ENCODE measurements around the gene SULT1E1. TPM values are rescaled to one million over a fixed set of nuclear protein-coding genes. Genes with fewer than 3 reads are reported as not detected.

The SULT1E1 gene
- total and polyA plus RNA-seq, 10 of the 15 experiments (the other 5 are each of a cell fraction or from before 2014, with no cell fraction given): not detected

DNA sequence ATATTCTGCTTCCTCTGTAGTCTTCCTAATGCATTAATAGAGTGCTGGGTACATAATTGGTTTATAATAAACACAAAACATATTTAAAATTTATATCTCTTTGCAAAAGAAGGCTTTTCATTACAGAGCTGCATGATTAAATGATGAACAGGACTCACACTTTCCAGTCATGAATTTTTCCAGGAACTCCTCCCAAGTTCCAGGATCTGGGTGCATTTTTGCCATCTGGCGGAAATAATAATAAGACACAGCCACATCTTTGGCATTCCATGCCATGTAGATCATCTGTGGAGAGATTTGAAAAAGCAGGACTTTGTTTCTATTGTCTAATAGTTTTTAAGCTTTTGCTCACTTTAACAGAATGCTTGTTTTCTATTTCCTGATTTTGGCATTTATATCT lies 59.3 kb downstream of the SULT1E1 start (continued):
- TF ChIP-seq, protein P1, sequence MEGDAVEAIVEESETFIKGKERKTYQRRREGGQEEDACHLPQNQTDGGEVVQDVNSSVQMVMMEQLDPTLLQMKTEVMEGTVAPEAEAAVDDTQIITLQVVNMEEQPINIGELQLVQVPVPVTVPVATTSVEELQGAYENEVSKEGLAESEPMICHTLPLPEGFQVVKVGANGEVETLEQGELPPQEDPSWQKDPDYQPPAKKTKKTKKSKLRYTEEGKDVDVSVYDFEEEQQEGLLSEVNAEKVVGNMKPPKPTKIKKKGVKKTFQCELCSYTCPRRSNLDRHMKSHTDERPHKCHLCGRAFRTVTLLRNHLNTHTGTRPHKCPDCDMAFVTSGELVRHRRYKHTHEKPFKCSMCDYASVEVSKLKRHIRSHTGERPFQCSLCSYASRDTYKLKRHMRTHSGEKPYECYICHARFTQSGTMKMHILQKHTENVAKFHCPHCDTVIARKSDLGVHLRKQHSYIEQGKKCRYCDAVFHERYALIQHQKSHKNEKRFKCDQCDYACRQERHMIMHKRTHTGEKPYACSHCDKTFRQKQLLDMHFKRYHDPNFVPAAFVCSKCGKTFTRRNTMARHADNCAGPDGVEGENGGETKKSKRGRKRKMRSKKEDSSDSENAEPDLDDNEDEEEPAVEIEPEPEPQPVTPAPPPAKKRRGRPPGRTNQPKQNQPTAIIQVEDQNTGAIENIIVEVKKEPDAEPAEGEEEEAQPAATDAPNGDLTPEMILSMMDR (IDR thresholded peaks at IDR 0.05 in 2 of 3, conservative IDR thresholded peaks at IDR 0.05 in 1 of 3; ENCODE audit: control insufficient read depth in 2 of 3, extremely low read depth in 1 of 3, insufficient read depth in 1 of 3, low read depth in 3 of 3, low read length in 3 of 3): no peak

DNA sequence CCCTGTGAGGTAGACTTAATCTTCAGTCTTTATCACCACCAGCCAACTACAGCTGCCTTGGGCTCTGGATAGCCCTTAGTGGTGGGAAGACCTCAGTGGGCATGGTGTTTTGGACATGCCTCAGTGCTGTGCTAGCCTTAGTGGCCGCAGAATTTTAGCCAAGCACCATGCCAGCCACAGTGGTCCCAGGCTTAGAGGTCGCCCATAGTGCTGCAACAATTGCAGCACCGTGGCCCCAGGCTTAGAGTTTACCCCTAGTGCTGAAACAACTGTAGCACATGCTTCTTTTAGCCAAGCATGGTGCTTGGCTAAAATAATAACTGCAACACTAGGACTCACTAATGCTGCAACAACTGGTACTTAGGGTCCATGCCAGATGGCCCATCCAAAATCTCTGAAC lies 60.6 kb downstream of the SULT1E1 start:
- TF ChIP-seq RBBP5 (conservative IDR thresholded peaks at IDR 0.05) (no peak), IRF4 (IDR thresholded peaks at IDR 0.05; ENCODE audit: low read depth, low read length) (no peak)
- FAIRE-seq (no peak), DNase-seq (ENCODE audit: low read depth, low spot score) (no peak), ATAC-seq (no peak)
- H3K9ac ChIP-seq (ENCODE audit: control insufficient read depth, insufficient read depth, low read length): no peak overlapping the region
- in situ Hi-C loops (cut with MboI): no loop called here
- no TSS peak for BruUV-seq (replicated peaks)
- no peaks in the 10 kb centered on the region for H3K4me1 ChIP-seq (ENCODE audit: control insufficient read depth, insufficient read depth, low read length)
- RAD21 ChIA-PET (ENCODE audit: unreplicated experiment): no interaction called here
- no peaks in the 10 kb centered on the region for H4K20me1 ChIP-seq (ENCODE audit: control insufficient read depth, insufficient read depth)
- H3K27ac ChIP-seq (ENCODE audit: control insufficient read depth, insufficient read depth): no peak overlapping the region
- H2AFZ ChIP-seq (ENCODE audit: control insufficient read depth, low read depth, low read length): no peak overlapping the region
- H3K36me3 ChIP-seq (ENCODE audit: control insufficient read depth in 2 of 2, insufficient read depth in 2 of 2, low read length in 1 of 2): no peaks in the 10 kb centered on the region
- POLR2A ChIA-PET: no interaction called here
- 8% methylated on average over 3 of the region's 3 CpGs for WGBS (ENCODE audit: insufficient coverage, insufficient replicate concordance, low lambda C conversion rate, missing lambda C conversion rate)
- SMC1A ChIA-PET (ENCODE audit: uncharacterized antibody, unreplicated experiment): no interaction called here
- H3K27me3 ChIP-seq (replicated peaks in 1 of 2; ENCODE audit: control insufficient read depth in 2 of 2, insufficient read depth in 2 of 2, low read length in 1 of 2): no peaks in the 10 kb centered on the region
- no peak overlapping the region for H3K4me2 ChIP-seq (ENCODE audit: control insufficient read depth, insufficient read depth)
- H3K4me3 ChIP-seq: no peak overlapping the region
- CTCF ChIA-PET: no interaction called here
- H3K9me3 ChIP-seq (replicated peaks; ENCODE audit: control insufficient read depth, insufficient read depth, low read length): no peaks in the 10 kb centered on the region
- intact Hi-C loops (cut with micrococcal nuclease; ENCODE audit: unreplicated experiment): no loop called here
- no peaks in the 10 kb centered on the region for H3K79me2 ChIP-seq (ENCODE audit: control insufficient read depth, insufficient read depth, low read length)

DNA sequence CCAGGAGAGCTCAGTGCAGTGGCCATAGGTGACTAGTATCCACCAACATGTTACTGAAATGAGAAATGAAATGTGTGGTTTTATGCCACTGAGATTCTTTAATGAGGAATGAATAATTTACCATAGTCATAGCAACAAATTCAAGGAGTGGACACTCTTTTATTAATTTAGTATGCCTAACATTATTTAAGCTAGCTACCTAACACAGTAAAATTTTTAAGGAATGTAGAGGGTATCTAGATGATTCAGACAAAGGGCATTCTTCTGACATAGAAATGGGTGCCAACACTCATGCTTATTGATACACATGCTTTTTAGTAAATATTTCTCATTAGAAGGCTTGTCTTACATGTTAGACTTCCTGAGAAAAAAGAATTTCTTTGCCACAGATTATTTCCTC lies 66.2 kb downstream of the SULT1E1 start:
- no peaks in the 10 kb centered on the region for H3K36me3 ChIP-seq (ENCODE audit: control insufficient read depth in 2 of 2, insufficient read depth in 2 of 2, low read length in 1 of 2)
- POLR2A ChIA-PET: no interaction called here
- RAD21 ChIA-PET (ENCODE audit: unreplicated experiment): no interaction called here
- H3K4me2 ChIP-seq (ENCODE audit: control insufficient read depth, insufficient read depth): no peak overlapping the region
- CTCF ChIA-PET: interaction anchor here (0.6 kb wide), 1 partner anchor 357 kb away, joined by 3 read pairs; no protein-coding TSS in a partner anchor
- no peak overlapping the region for H3K27ac ChIP-seq (ENCODE audit: control insufficient read depth, insufficient read depth)
- no peaks in the 10 kb centered on the region for H3K4me1 ChIP-seq (ENCODE audit: control insufficient read depth, insufficient read depth, low read length)
- intact Hi-C loops (cut with micrococcal nuclease; ENCODE audit: unreplicated experiment): no loop called here
- no TSS peak for BruUV-seq (replicated peaks)
- no peak overlapping the region for H3K4me3 ChIP-seq
- ATAC-seq: no peak
- SMC1A ChIA-PET (ENCODE audit: uncharacterized antibody, unreplicated experiment): no interaction called here
- no peak for FAIRE-seq
- H2AFZ ChIP-seq (ENCODE audit: control insufficient read depth, low read depth, low read length): no peak overlapping the region
- in situ Hi-C loops (cut with MboI): no loop called here
- no peak overlapping the region for H3K9ac ChIP-seq (ENCODE audit: control insufficient read depth, insufficient read depth, low read length)
- no peaks in the 10 kb centered on the region for H3K9me3 ChIP-seq (replicated peaks; ENCODE audit: control insufficient read depth, insufficient read depth, low read length)
- no peak for DNase-seq (ENCODE audit: low read depth, low spot score)
- H3K27me3 ChIP-seq (replicated peaks in 1 of 2; ENCODE audit: control insufficient read depth in 2 of 2, insufficient read depth in 2 of 2, low read length in 1 of 2): no peaks in the 10 kb centered on the region
- H4K20me1 ChIP-seq (ENCODE audit: control insufficient read depth, insufficient read depth): no peaks in the 10 kb centered on the region
- no peaks in the 10 kb centered on the region for H3K79me2 ChIP-seq (ENCODE audit: control insufficient read depth, insufficient read depth, low read length)
- TF ChIP-seq TCF3 (IDR thresholded peaks at IDR 0.05; ENCODE audit: borderline replicate concordance, insufficient read depth, low read depth, low read length) (no peak), CHD2 (IDR thresholded peaks at IDR 0.05; ENCODE audit: borderline replicate concordance, low read depth, low read length) (no peak), HDAC6 (IDR thresholded peaks at IDR 0.05; ENCODE audit: unreplicated experiment) (no peak), TCF12 (IDR thresholded peaks at IDR 0.05; ENCODE audit: low read depth, low read length) (no peak), POLR2A (IDR thresholded peaks at IDR 0.05; ENCODE audit: low read depth, low read length) (no peak), SIX5 (IDR thresholded peaks at IDR 0.05; ENCODE audit: low read depth, low read length, severe bottlenecking) (no peak), PAX8 (IDR thresholded peaks at IDR 0.05) (no peak), SIN3A (IDR thresholded peaks at IDR 0.05; ENCODE audit: low read depth, low read length) (no peak), MTA3 (IDR thresholded peaks at IDR 0.05; ENCODE audit: borderline replicate concordance, low read length) (no peak), MYC (IDR thresholded peaks at IDR 0.05; ENCODE audit: insufficient read depth, insufficient read length, insufficient replicate concordance, low read length, severe bottlenecking) (no peak)
- TF ChIP-seq, protein P2, sequence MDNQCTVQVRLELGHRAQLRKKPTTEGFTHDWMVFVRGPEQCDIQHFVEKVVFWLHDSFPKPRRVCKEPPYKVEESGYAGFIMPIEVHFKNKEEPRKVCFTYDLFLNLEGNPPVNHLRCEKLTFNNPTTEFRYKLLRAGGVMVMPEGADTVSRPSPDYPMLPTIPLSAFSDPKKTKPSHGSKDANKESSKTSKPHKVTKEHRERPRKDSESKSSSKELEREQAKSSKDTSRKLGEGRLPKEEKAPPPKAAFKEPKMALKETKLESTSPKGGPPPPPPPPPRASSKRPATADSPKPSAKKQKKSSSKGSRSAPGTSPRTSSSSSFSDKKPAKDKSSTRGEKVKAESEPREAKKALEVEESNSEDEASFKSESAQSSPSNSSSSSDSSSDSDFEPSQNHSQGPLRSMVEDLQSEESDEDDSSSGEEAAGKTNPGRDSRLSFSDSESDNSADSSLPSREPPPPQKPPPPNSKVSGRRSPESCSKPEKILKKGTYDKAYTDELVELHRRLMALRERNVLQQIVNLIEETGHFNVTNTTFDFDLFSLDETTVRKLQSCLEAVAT (IDR thresholded peaks at IDR 0.05): no peak

Data from GM12878 (cell line).